NK-92 treated with Interleukin-12 subunit alpha and Interleukin-12 subunit beta, amount 100 ng/mL, for 24 hours (cell line): Measurements from ENCODE around the gene FUT3.
"Not testable (repeated sequence)": the region's sequence is repeated elsewhere in the genome, so short reads cannot be mapped to it uniquely, and the experiment has no call there.

Experiments
- DNase-seq: peaks from one replicate; lab custom pipeline; 2025; lab: John Stamatoyannopoulos, UW

The FUT3 gene

GRCh38 chr19:5851302-5851701, at the start of gene FUT3:
TSS of gene FUT3 (minus strand) at chr19:5851449.
- no peak for DNase-seq

GRCh38 chr19:5900976-5901375, 49.7 kb upstream of the FUT3 start:
- DNase-seq: no peak

- DNase-seq: no peak
Measured at GRCh38 chr19:5899728-5900526, 48.7 kb upstream of the FUT3 start.

GRCh38 chr19:5897189-5897969, 46.1 kb upstream of the FUT3 start:
- DNase-seq: no peak

- no peak for DNase-seq
Measured at GRCh38 chr19:5896365-5897076, 45.3 kb upstream of the FUT3 start.

- DNase-seq: no peak
Measured at GRCh38 chr19:5895890-5896289, 44.6 kb upstream of the FUT3 start.

- DNase-seq: no peak
Measured at GRCh38 chr19:5895409-5895808, 44.2 kb upstream of the FUT3 start.

- DNase-seq: no peak
Measured at GRCh38 chr19:5894704-5895349, 43.6 kb upstream of the FUT3 start.

GRCh38 chr19:5893907-5894703, 42.9 kb upstream of the FUT3 start:
- DNase-seq: no peak

GRCh38 chr19:5893296-5893903, 42.2 kb upstream of the FUT3 start:
- no peak for DNase-seq

GRCh38 chr19:5892772-5893275, 41.6 kb upstream of the FUT3 start:
- DNase-seq: no peak

GRCh38 chr19:5891938-5892771, 40.9 kb upstream of the FUT3 start:
- DNase-seq: no peak

- no peak for DNase-seq
Measured at GRCh38 chr19:5891572-5891937, 40.3 kb upstream of the FUT3 start.

GRCh38 chr19:5890099-5890498, 38.9 kb upstream of the FUT3 start:
- DNase-seq: no peak

- DNase-seq: no peak
Measured at GRCh38 chr19:5889288-5889971, 38.2 kb upstream of the FUT3 start.

- DNase-seq: not testable (repeated sequence)
Measured at GRCh38 chr19:5884065-5884811, 33.0 kb upstream of the FUT3 start.

- not testable (repeated sequence) for DNase-seq
Measured at GRCh38 chr19:5883157-5883873, 32.1 kb upstream of the FUT3 start.
